ENCODE data around the gene PTH1R.

The PTH1R gene

DNA sequence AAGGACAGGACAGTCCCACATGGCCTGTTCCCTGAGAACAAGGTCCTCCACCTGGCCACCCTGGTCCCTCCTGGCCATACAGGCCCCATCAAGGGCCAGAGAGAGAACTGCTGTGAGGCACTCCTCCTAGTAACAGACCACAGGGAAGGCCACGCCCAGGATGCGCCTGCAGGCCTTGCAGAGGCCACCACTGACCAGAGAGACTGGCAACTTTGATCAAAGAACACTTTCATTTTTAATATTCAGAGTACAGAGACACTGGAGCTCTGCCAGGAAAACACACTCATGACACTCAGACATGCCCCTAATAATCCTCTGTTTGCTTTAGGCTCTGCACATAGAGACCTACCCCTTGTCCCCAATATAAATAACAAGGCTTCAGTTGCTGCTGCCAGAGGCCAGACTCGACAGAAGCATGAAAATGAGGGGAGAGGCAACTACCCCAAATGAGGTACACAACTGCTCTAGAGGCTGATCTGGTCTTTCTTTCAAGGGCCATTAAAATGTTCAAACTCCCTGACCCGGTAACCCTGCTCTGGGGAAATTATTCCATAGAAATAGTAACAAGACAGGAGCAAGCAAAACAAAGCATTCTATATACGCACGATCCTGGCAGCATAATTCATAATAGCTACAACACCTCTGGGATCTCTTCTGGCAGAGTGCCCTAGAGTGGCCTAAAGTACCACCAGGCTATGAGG is 54.3 kb downstream of the PTH1R start:
- DNase-seq (ENCODE audit: low read depth in 1 of 2, low spot score in 1 of 2) = peak in 1 of 2 experiments; percentile 63
- no peak for TF ChIP-seq JUND (IDR thresholded peaks at IDR 0.05; ENCODE audit: low read depth)
- in situ Hi-C loops (cut with HindIII; ENCODE audit: low pct_unique_long_range_greater_than_20kb, low sequenced_read_pairs) = no loop called here

GRCh38 chr3:46932455-46933225 is 55.1 kb downstream of the PTH1R start:
- in situ Hi-C loops (cut with HindIII; ENCODE audit: low pct_unique_long_range_greater_than_20kb, low sequenced_read_pairs) = no loop called here
- no peak for DNase-seq (ENCODE audit: low read depth in 1 of 2, low spot score in 1 of 2)
- no peak for TF ChIP-seq JUND (IDR thresholded peaks at IDR 0.05; ENCODE audit: low read depth)

GRCh38 chr3:46933261-46933660 is 55.7 kb downstream of the PTH1R start:
- no peak for DNase-seq (ENCODE audit: low read depth in 1 of 2, low spot score in 1 of 2)
- no peak for TF ChIP-seq JUND (IDR thresholded peaks at IDR 0.05; ENCODE audit: low read depth)
- in situ Hi-C loops (cut with HindIII; ENCODE audit: low pct_unique_long_range_greater_than_20kb, low sequenced_read_pairs) = no loop called here

GRCh38 chr3:46934072-46934471 is 56.6 kb downstream of the PTH1R start:
- no peak for TF ChIP-seq JUND (IDR thresholded peaks at IDR 0.05; ENCODE audit: low read depth)
- in situ Hi-C loops (cut with HindIII; ENCODE audit: low pct_unique_long_range_greater_than_20kb, low sequenced_read_pairs) = no loop called here
- DNase-seq (ENCODE audit: low read depth in 1 of 2, low spot score in 1 of 2) = no peak

- no peak for TF ChIP-seq JUND (IDR thresholded peaks at IDR 0.05; ENCODE audit: low read depth)
- in situ Hi-C loops (cut with HindIII; ENCODE audit: low pct_unique_long_range_greater_than_20kb, low sequenced_read_pairs) = no loop called here
- DNase-seq (ENCODE audit: low read depth in 1 of 2, low spot score in 1 of 2) = no peak
Measured at GRCh38 chr3:46934498-46935167, 57.1 kb downstream of the PTH1R start.

- TF ChIP-seq JUND (IDR thresholded peaks at IDR 0.05; ENCODE audit: low read depth) = peak; percentile 76
- peak in 1 of 2 experiments; percentile 66 for DNase-seq (ENCODE audit: low read depth in 1 of 2, low spot score in 1 of 2)
- in situ Hi-C loops (cut with HindIII; ENCODE audit: low pct_unique_long_range_greater_than_20kb, low sequenced_read_pairs) = no loop called here
Measured at GRCh38 chr3:46935168-46935858, 57.8 kb downstream of the PTH1R start.

- in situ Hi-C loops (cut with HindIII; ENCODE audit: low pct_unique_long_range_greater_than_20kb, low sequenced_read_pairs) = no loop called here
- DNase-seq (ENCODE audit: low read depth in 1 of 2, low spot score in 1 of 2) = peak in 1 of 2 experiments; percentile 21
- TF ChIP-seq JUND (IDR thresholded peaks at IDR 0.05; ENCODE audit: low read depth) = no peak
Measured at GRCh38 chr3:46935989-46936558, 58.6 kb downstream of the PTH1R start.

DNA sequence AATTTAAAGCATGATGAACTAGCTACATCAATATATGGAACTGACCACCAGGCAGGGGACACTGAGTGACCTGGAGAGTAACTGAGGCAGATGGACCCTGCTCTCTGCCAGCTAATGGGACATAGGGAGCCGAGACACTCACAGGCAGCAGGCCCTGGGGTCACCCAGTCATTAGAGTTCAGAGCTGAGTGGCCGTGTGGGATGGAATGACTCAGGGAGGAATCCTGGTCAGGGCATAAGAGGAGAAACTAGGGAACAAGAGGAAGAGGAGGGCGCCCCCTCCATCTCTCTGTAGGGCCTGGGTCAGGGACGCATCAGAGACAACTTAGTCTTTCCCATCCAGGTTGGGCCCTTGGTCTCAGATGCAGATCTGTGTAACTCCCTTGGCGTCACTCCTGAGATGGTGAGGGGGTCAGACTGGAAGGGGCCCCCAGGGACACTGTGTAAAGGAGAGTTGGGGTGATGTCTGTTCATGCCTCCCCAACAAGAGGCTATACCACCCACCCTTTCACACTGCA is 59.3 kb downstream of the PTH1R start:
- no peak for DNase-seq (ENCODE audit: low read depth in 1 of 2, low spot score in 1 of 2)
- TF ChIP-seq JUND (IDR thresholded peaks at IDR 0.05; ENCODE audit: low read depth) = no peak
- in situ Hi-C loops (cut with HindIII; ENCODE audit: low pct_unique_long_range_greater_than_20kb, low sequenced_read_pairs) = no loop called here

DNA sequence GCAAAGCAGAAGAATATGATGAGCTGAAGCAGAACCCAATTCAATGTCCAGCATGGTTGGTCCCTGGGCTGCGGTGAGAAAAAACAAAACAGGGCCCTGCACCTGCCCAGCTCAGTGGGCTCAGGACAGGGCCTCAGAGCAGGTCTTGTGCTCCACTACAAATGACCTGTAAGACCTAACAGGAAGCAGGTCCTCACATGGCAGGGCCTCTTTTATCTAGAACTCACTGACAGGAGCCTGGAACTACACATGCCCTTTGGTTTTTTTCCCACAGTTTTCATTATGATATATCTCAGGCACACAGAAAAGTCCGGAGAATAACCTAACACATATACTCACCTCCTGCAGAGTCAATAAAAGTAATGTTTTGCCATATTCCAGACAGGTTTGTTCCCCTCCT is 60.6 kb downstream of the PTH1R start:
- DNase-seq (ENCODE audit: low read depth in 1 of 2, low spot score in 1 of 2) = no peak
- TF ChIP-seq JUND (IDR thresholded peaks at IDR 0.05; ENCODE audit: low read depth) = no peak
- in situ Hi-C loops (cut with HindIII; ENCODE audit: low pct_unique_long_range_greater_than_20kb, low sequenced_read_pairs) = no loop called here

- in situ Hi-C loops (cut with HindIII; ENCODE audit: low pct_unique_long_range_greater_than_20kb, low sequenced_read_pairs) = no loop called here
- TF ChIP-seq JUND (IDR thresholded peaks at IDR 0.05; ENCODE audit: low read depth) = no peak
- DNase-seq (ENCODE audit: low read depth in 1 of 2, low spot score in 1 of 2) = no peak
Measured at GRCh38 chr3:46939578-46940445, 62.3 kb downstream of the PTH1R start.

- in situ Hi-C loops (cut with HindIII; ENCODE audit: low pct_unique_long_range_greater_than_20kb, low sequenced_read_pairs) = no loop called here
- DNase-seq (ENCODE audit: low read depth in 1 of 2, low spot score in 1 of 2) = no peak
- TF ChIP-seq JUND (IDR thresholded peaks at IDR 0.05; ENCODE audit: low read depth) = no peak
Measured at GRCh38 chr3:46942076-46942475, 64.6 kb downstream of the PTH1R start.

Measured in T47D (cell line).